ENCODE measurements around the gene PLEKHH2.

DNA sequence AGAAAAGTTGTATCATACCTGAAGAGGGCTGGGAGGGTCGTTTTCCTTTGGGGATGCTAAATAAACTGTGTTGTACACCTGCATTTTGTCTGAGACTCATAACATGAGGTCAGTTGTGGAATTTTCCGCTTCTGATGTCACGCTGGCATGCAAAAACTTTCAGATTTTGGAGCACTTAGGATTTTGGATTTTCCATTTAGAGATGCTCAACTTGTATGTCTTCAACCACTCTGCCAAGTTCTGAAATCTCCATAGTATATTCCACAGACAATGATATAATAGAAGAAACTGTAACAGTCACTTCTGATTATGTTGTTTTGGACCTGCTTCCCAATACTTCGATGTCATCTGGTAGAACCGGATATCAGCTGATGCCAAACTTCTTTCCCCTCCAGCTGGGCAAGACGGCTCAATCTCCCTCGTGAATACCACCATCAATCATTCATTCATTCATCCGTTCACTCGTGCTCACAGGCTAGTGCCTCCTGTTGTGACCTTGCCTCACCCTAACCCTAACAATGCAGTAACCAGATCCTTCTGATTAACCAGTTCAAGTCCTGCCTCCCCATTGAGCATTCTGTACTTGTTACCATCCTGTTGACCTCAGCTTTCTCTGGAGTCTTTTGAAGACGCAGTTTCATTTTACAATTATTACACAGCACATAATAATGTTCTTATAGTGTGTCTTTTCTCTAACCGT, 5.3 kb upstream of the PLEKHH2 start:
- TF ChIP-seq, protein P1, sequence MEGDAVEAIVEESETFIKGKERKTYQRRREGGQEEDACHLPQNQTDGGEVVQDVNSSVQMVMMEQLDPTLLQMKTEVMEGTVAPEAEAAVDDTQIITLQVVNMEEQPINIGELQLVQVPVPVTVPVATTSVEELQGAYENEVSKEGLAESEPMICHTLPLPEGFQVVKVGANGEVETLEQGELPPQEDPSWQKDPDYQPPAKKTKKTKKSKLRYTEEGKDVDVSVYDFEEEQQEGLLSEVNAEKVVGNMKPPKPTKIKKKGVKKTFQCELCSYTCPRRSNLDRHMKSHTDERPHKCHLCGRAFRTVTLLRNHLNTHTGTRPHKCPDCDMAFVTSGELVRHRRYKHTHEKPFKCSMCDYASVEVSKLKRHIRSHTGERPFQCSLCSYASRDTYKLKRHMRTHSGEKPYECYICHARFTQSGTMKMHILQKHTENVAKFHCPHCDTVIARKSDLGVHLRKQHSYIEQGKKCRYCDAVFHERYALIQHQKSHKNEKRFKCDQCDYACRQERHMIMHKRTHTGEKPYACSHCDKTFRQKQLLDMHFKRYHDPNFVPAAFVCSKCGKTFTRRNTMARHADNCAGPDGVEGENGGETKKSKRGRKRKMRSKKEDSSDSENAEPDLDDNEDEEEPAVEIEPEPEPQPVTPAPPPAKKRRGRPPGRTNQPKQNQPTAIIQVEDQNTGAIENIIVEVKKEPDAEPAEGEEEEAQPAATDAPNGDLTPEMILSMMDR (IDR thresholded peaks at IDR 0.05) = no peak
- no peak for TF ChIP-seq POLR2A (IDR thresholded peaks at IDR 0.05)
